ENCODE measurements around the gene EVI2B.

DNA sequence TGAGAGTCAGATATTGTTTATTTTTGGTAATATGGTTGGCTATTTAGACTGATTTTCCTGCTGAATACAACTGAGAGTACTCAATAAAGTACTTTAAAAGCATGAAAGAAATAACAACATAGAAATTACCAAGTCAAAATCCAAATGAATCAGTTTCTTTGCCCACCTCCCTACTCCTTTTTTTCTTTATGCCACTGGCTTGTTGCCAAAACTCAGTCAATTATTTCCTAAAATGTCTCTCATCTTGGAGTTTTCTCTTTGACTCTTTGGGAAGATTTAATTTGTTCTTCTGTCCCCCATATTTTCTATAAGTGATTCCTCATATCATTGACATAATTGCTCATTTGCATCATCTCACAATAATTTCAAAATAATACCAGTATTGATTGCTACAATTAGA, 14.2 kb downstream of the EVI2B start:
- TF ChIP-seq FOSL1 (IDR thresholded peaks at IDR 0.05; ENCODE audit: low read depth) (no peak), POLR2AphosphoS5 (IDR thresholded peaks at IDR 0.05; ENCODE audit: low read depth, low read length) (no peak), SIN3A (IDR thresholded peaks at IDR 0.05; ENCODE audit: low read depth) (no peak), EZH2 (IDR thresholded peaks at IDR 0.05) (no peak), POLR2A (IDR thresholded peaks at IDR 0.05; ENCODE audit: borderline replicate concordance, extremely low read depth, insufficient read depth, insufficient read length) (no peak), ZNF274 (IDR thresholded peaks at IDR 0.05; ENCODE audit: low read depth, low read length) (no peak), EZH2phosphoT487 (IDR thresholded peaks at IDR 0.05; ENCODE audit: borderline replicate concordance) (no peak), YY1 (IDR thresholded peaks at IDR 0.05; ENCODE audit: extremely low read depth, insufficient replicate concordance, low read depth, low read length) (no peak), CBX3 (IDR thresholded peaks at IDR 0.05; ENCODE audit: low read depth) (no peak), RAD21 (IDR thresholded peaks at IDR 0.05; ENCODE audit: low read depth) (no peak)
- TF ChIP-seq, protein P1, sequence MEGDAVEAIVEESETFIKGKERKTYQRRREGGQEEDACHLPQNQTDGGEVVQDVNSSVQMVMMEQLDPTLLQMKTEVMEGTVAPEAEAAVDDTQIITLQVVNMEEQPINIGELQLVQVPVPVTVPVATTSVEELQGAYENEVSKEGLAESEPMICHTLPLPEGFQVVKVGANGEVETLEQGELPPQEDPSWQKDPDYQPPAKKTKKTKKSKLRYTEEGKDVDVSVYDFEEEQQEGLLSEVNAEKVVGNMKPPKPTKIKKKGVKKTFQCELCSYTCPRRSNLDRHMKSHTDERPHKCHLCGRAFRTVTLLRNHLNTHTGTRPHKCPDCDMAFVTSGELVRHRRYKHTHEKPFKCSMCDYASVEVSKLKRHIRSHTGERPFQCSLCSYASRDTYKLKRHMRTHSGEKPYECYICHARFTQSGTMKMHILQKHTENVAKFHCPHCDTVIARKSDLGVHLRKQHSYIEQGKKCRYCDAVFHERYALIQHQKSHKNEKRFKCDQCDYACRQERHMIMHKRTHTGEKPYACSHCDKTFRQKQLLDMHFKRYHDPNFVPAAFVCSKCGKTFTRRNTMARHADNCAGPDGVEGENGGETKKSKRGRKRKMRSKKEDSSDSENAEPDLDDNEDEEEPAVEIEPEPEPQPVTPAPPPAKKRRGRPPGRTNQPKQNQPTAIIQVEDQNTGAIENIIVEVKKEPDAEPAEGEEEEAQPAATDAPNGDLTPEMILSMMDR (IDR thresholded peaks at IDR 0.05 in 2 of 3, conservative IDR thresholded peaks at IDR 0.05 in 1 of 3; ENCODE audit: borderline replicate concordance in 1 of 3, insufficient read depth in 1 of 3, low read depth in 2 of 3, low read length in 2 of 3) = no peak
- TF ChIP-seq, protein P2, sequence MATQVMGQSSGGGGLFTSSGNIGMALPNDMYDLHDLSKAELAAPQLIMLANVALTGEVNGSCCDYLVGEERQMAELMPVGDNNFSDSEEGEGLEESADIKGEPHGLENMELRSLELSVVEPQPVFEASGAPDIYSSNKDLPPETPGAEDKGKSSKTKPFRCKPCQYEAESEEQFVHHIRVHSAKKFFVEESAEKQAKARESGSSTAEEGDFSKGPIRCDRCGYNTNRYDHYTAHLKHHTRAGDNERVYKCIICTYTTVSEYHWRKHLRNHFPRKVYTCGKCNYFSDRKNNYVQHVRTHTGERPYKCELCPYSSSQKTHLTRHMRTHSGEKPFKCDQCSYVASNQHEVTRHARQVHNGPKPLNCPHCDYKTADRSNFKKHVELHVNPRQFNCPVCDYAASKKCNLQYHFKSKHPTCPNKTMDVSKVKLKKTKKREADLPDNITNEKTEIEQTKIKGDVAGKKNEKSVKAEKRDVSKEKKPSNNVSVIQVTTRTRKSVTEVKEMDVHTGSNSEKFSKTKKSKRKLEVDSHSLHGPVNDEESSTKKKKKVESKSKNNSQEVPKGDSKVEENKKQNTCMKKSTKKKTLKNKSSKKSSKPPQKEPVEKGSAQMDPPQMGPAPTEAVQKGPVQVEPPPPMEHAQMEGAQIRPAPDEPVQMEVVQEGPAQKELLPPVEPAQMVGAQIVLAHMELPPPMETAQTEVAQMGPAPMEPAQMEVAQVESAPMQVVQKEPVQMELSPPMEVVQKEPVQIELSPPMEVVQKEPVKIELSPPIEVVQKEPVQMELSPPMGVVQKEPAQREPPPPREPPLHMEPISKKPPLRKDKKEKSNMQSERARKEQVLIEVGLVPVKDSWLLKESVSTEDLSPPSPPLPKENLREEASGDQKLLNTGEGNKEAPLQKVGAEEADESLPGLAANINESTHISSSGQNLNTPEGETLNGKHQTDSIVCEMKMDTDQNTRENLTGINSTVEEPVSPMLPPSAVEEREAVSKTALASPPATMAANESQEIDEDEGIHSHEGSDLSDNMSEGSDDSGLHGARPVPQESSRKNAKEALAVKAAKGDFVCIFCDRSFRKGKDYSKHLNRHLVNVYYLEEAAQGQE (IDR thresholded peaks at IDR 0.05; ENCODE audit: low read depth) = no peak
- TF ChIP-seq, protein P3, sequence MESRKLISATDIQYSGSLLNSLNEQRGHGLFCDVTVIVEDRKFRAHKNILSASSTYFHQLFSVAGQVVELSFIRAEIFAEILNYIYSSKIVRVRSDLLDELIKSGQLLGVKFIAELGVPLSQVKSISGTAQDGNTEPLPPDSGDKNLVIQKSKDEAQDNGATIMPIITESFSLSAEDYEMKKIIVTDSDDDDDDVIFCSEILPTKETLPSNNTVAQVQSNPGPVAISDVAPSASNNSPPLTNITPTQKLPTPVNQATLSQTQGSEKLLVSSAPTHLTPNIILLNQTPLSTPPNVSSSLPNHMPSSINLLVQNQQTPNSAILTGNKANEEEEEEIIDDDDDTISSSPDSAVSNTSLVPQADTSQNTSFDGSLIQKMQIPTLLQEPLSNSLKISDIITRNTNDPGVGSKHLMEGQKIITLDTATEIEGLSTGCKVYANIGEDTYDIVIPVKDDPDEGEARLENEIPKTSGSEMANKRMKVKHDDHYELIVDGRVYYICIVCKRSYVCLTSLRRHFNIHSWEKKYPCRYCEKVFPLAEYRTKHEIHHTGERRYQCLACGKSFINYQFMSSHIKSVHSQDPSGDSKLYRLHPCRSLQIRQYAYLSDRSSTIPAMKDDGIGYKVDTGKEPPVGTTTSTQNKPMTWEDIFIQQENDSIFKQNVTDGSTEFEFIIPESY (IDR thresholded peaks at IDR 0.05; ENCODE audit: extremely low read depth, insufficient replicate concordance, low read length) = no peak
